H1 (cell line): ENCODE measurements around the gene TRIM61. TPM values are rescaled to one million over a fixed set of nuclear protein-coding genes. Genes with fewer than 3 reads are reported as not detected.

Experiments used
- CTCF ChIA-PET: fragments of 300-600 bp; sonication (Branson Sonifier 250); formaldehyde crosslinking; loops from one replicate; lab custom pipeline; 2021; ENCODE audit not compliant: partially characterized antibody; lab: Charles Lee
- POLR2A ChIA-PET: fragments of 300-600 bp; sonication (Branson Sonifier 250); formaldehyde crosslinking; loops from one replicate; lab custom pipeline; 2021; ENCODE audit warnings: inconsistent platforms; ENCODE audit not compliant: partially characterized antibody; lab: Charles Lee
- DNase-seq, 2 experiments: peaks; one replicate each; pipeline versions ENCODE4 v3.0.0 to v3.0.0-alpha.2; 2010 to 2022; ENCODE audit warnings: low spot score in 2 of 2, low read depth in 1 of 2, mixed read lengths in 1 of 2
- FAIRE-seq: peaks from 2 replicates; lab custom pipeline; 2011; peaks lifted over from hg19 to GRCh38; lab: Jason Lieb, UNC
- H2AFZ ChIP-seq: 2 replicates; pipeline ENCODE4 v1.8.1; 2012; ENCODE audit warnings: low read length, inconsistent platforms
- H2AK5ac ChIP-seq: 2 replicates; pipeline ENCODE4 v1.6.1; 2013; ENCODE audit warnings: low read depth, low read length
- H2BK120ac ChIP-seq: replicated peaks from 2 replicates; pipeline ENCODE3; 2013; ENCODE audit warnings: low read depth, low read length, inconsistent platforms
- H2BK12ac ChIP-seq: 2 replicates; pipeline ENCODE4 v1.6.1; 2013; ENCODE audit warnings: low read depth, low read length
- H2BK15ac ChIP-seq: 2 replicates; pipeline ENCODE4 v1.6.1; 2013; ENCODE audit warnings: low read length
- H2BK20ac ChIP-seq: 2 replicates; pipeline ENCODE4 v1.6.1; 2013; ENCODE audit warnings: low read length
- H2BK5ac ChIP-seq: 2 replicates; pipeline ENCODE4 v1.6.1; 2013; ENCODE audit warnings: low read depth, low read length
- H3K14ac ChIP-seq: 2 replicates; pipeline ENCODE4 v1.6.1; 2013; ENCODE audit warnings: inconsistent platforms; ENCODE audit not compliant: insufficient read length
- H3K18ac ChIP-seq: 2 replicates; pipeline ENCODE4 v1.6.1; 2013; ENCODE audit warnings: low read length; ENCODE audit errors: extremely low read depth
- H3K23ac ChIP-seq: 2 replicates; pipeline ENCODE4 v1.6.1; 2013; ENCODE audit warnings: inconsistent platforms; ENCODE audit not compliant: insufficient read length
- H3K23me2 ChIP-seq: 2 replicates; pipeline ENCODE4 v1.6.1; 2013; ENCODE audit warnings: low read depth, low read length
- H3K27ac ChIP-seq: 2 replicates; pipeline ENCODE4 v1.6.1; 2011; ENCODE audit warnings: low read depth, low read length, inconsistent platforms
- H3K27me3 ChIP-seq, 4 experiments: replicated peaks in 1 of 4; 1 replicate in 1 of 4; 2 replicates in 3 of 4; pipeline versions ENCODE4 v1.6.1 to v1.8.1; 2011 to 2013; ENCODE audit warnings: low read length in 3 of 4, mild to moderate bottlenecking in 3 of 4, inconsistent platforms in 2 of 4, mixed read lengths in 2 of 4, moderate library complexity in 1 of 4; ENCODE audit not compliant: control insufficient read depth in 3 of 4, insufficient read depth in 3 of 4; ENCODE audit errors: extremely low read depth in 1 of 4
- H3K36me3 ChIP-seq, 4 experiments: 2 replicates each; pipeline versions ENCODE4 v1.6.1 to v1.8.1; 2011 to 2013; ENCODE audit warnings: mild to moderate bottlenecking in 4 of 4, low read length in 3 of 4, moderate library complexity in 2 of 4, control low read depth in 1 of 4, inconsistent platforms in 1 of 4; ENCODE audit not compliant: insufficient read depth in 4 of 4, control insufficient read depth in 2 of 4
- H3K4ac ChIP-seq: replicated peaks from 2 replicates; pipeline ENCODE3; 2013; ENCODE audit warnings: low read length, low read depth, mixed read lengths, inconsistent platforms; ENCODE audit not compliant: insufficient read length
- H3K4me1 ChIP-seq, 4 experiments: replicated peaks in 1 of 4; 1 replicate in 1 of 4; 2 replicates in 3 of 4; pipeline versions ENCODE4 v1.6.1 to v1.8.1; 2011 to 2013; ENCODE audit warnings: low read length in 3 of 4, inconsistent platforms in 2 of 4, mixed read lengths in 1 of 4; ENCODE audit not compliant: insufficient read depth in 4 of 4, control insufficient read depth in 3 of 4
- H3K4me2 ChIP-seq, 2 experiments: 2 replicates each; pipeline versions ENCODE4 v1.6.1 to v1.8.1; 2011 to 2013; ENCODE audit warnings: low read depth in 2 of 2, low read length in 2 of 2, control low read depth in 1 of 2, inconsistent platforms in 1 of 2, mild to moderate bottlenecking in 1 of 2; ENCODE audit not compliant: insufficient read depth in 1 of 2
- H3K4me3 ChIP-seq, 4 experiments: fragments of 200-600, 300-600 bp in 1 of 4; sonication (generic), shearing (Covaris generic), sonication (Bioruptor Twin) in 1 of 4; 2 replicates each; pipeline versions ENCODE4 v1.5.1 to v1.8.1; 2011 to 2016; ENCODE audit warnings: low read length in 4 of 4, low read depth in 3 of 4, control low read depth in 2 of 4, inconsistent platforms in 2 of 4, mild to moderate bottlenecking in 2 of 4, mixed read lengths in 1 of 4, moderate library complexity in 1 of 4; ENCODE audit not compliant: insufficient read depth in 2 of 4; ENCODE audit errors: extremely low read depth in 1 of 4
- H3K56ac ChIP-seq: replicated peaks from 2 replicates; pipeline ENCODE3; 2013; ENCODE audit warnings: low read depth, mild to moderate bottlenecking, mixed read lengths, low read length, inconsistent platforms; ENCODE audit not compliant: insufficient read length
- H3K79me1 ChIP-seq: 2 replicates; pipeline ENCODE4 v1.6.1; 2013; ENCODE audit warnings: low read depth, low read length, control low read depth
- H3K79me2 ChIP-seq, 2 experiments: 2 replicates each; pipeline versions ENCODE4 v1.6.1 to v1.8.1; 2012 to 2013; ENCODE audit warnings: low read length in 2 of 2, mild to moderate bottlenecking in 2 of 2, inconsistent platforms in 1 of 2; ENCODE audit not compliant: insufficient read depth in 2 of 2, control insufficient read depth in 1 of 2
- H3K9ac ChIP-seq, 4 experiments: replicated peaks in 1 of 4; 1 replicate in 1 of 4; 2 replicates in 3 of 4; pipeline versions ENCODE4 v1.6.1 to v1.8.1; 2011 to 2013; ENCODE audit warnings: low read depth in 3 of 4, low read length in 3 of 4, control low read depth in 2 of 4, mild to moderate bottlenecking in 2 of 4, moderate library complexity in 2 of 4, inconsistent platforms in 1 of 4; ENCODE audit errors: extremely low read depth in 1 of 4
- H3K9me3 ChIP-seq, 2 experiments: 2 replicates each; pipeline versions ENCODE4 v1.6.1 to v1.8.1; 2012 to 2013; ENCODE audit warnings: mild to moderate bottlenecking in 2 of 2, moderate library complexity in 2 of 2, control low read depth in 1 of 2, inconsistent platforms in 1 of 2, low read depth in 1 of 2, low read length in 1 of 2, mixed read lengths in 1 of 2; ENCODE audit not compliant: insufficient read depth in 2 of 2
- H4K20me1 ChIP-seq, 2 experiments: replicated peaks in 1 of 2; 2 replicates each; pipeline versions ENCODE3 to v1.8.1; 2011 to 2013; ENCODE audit warnings: inconsistent platforms in 2 of 2, low read length in 2 of 2, mild to moderate bottlenecking in 1 of 2; ENCODE audit not compliant: insufficient read depth in 2 of 2, control insufficient read depth in 1 of 2
- H4K5ac ChIP-seq: 2 replicates; pipeline ENCODE4 v1.6.1; 2013; ENCODE audit warnings: low read length, low read depth, mixed read lengths, inconsistent platforms; ENCODE audit not compliant: insufficient read length
- H4K8ac ChIP-seq: 2 replicates; pipeline ENCODE4 v1.8.0; 2013; ENCODE audit warnings: mild to moderate bottlenecking, moderate library complexity, low read length, inconsistent platforms; ENCODE audit not compliant: insufficient read depth; ENCODE audit errors: extremely low read depth
- H4K91ac ChIP-seq: replicated peaks from 2 replicates; pipeline ENCODE3; 2013; ENCODE audit warnings: low read length, mixed read lengths, inconsistent platforms; ENCODE audit not compliant: insufficient read length
- MAFK ChIP-seq: IDR thresholded peaks from 2 replicates; pipeline ENCODE4 v1.6.1; 2012; ENCODE audit warnings: low read depth, mild to moderate bottlenecking, improper control_type of control experiment, low read length
- WGBS, 2 experiments: shearing (Covaris generic) in 1 of 2; methylation state at CpG; one replicate each; pipeline versions ENCODE4 v1.1.6 to v1.1.7; 2013 to 2015; ENCODE audit warnings: low lambda C conversion rate in 2 of 2, mixed read lengths in 2 of 2, inconsistent platforms in 1 of 2, low coverage in 1 of 2, missing lambda C conversion rate in 1 of 2; ENCODE audit not compliant: insufficient replicate concordance in 2 of 2, insufficient coverage in 1 of 2, insufficient read length in 1 of 2; ENCODE audit errors: extremely low coverage in 1 of 2, missing lambda C conversion rate in 1 of 2; 5-methylcytosine and 5-hydroxymethylcytosine counted together
- polyA plus RNA-seq, 7 experiments: library from polyadenylated mRNA; depleted of rRNA in 3 of 7; stranded (reverse) in 5 of 7; unstranded in 2 of 7; fragments of >200 nt in 5 of 7; fragments of 200-250 nt in 2 of 7; gene quantifications; 1 replicate in 5 of 7; 2 replicates in 1 of 7; 4 replicates in 1 of 7; pipeline versions ENCODE4 v1.2.1 to v1.2.3, GENCODE V29; 2011 to 2013; ENCODE audit warnings: missing spikeins in 2 of 7, mixed read lengths in 2 of 7
- total RNA-seq: library from RNA; stranded (reverse); fragmentation: NEBNext Ultra II Directional; extraction: Animal tissue kit (Norgen Biotek cat#: 25700); gene quantifications from 2 replicates; pipeline ENCODE4 v1.2.1, GENCODE V29; 2021

The TRIM61 gene
- total and polyA plus RNA-seq, 2 of the 8 experiments (the other 6 are each of a cell fraction or from before 2014, with no cell fraction given): 0.18 to 5.0 TPM

DNA sequence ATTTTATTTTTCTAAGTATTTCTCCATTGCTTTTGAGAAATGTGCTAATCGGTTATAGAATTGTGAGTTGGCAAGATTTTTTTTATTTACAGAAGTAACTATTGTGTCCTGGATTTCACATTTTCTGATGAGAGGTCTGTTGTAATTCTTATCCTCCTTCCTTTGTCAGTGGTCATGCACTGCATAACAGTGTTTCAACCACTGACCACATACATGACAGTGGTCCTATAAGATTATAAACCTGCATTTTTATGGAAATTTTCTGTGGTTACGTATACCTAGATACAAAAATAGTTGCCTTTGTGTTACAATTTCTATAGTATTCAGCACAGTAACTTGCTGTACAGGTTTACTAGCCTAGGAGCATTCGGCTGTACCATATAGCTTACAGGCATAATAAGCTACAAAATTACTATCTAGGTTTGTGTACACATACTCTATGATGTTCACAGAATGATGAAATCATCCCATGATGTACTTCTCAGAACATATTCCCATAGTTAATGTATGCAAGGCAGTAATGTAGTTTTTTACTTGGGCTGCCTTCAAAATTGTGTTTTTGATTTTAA is 52.7 kb downstream of the TRIM61 start:
- H3K79me1 ChIP-seq: no peaks in the 10 kb centered on the region
- no peak overlapping the region for H2AK5ac ChIP-seq
- no peak overlapping the region for H4K91ac ChIP-seq
- no peak overlapping the region for H3K56ac ChIP-seq
- CTCF ChIA-PET: interaction anchor here (2.0 to 2.8 kb wide), 2 partner anchors 13 to 25 kb away, joined by 6 to 9 read pairs; no protein-coding TSS in a partner anchor
- H4K5ac ChIP-seq: no peak overlapping the region
- WGBS, 2 experiments: 85% methylated on average over 3 of the region's 3 CpGs; no CpG with 5 or more reads in 1 of the 2 experiments
- no peak overlapping the region for H3K4me2 ChIP-seq
- DNase-seq: no peak
- no peaks in the 10 kb centered on the region for H3K36me3 ChIP-seq
- H3K79me2 ChIP-seq: no peaks in the 10 kb centered on the region
- no peaks in the 10 kb centered on the region for H3K27me3 ChIP-seq
- H4K8ac ChIP-seq: no peak overlapping the region
- H3K23me2 ChIP-seq: no peaks in the 10 kb centered on the region
- no peak overlapping the region for H2BK120ac ChIP-seq
- no peak overlapping the region for H3K14ac ChIP-seq
- H2BK15ac ChIP-seq: no peak overlapping the region
- H3K9me3 ChIP-seq: no peaks in the 10 kb centered on the region
- H3K4me3 ChIP-seq: no peak overlapping the region
- no peak overlapping the region for H2BK20ac ChIP-seq
- no peak overlapping the region for H3K27ac ChIP-seq
- no peak overlapping the region for H2BK5ac ChIP-seq
- no peak overlapping the region for H2BK12ac ChIP-seq
- no peaks in the 10 kb centered on the region for H3K4me1 ChIP-seq
- H2AFZ ChIP-seq: no peak overlapping the region
- H3K18ac ChIP-seq: no peak overlapping the region
- TF ChIP-seq MAFK: no peak
- TF ChIP-seq, all 59 proteins: peak for 0
- Histone ChIP-seq H4K20me1 (no peaks in the 10 kb centered on the region), H3K4ac (no peak overlapping the region), H3K9ac (no peak overlapping the region), H3K23ac (no peak overlapping the region)
- FAIRE-seq: no peak
- POLR2A ChIA-PET: no interaction called here
